Measurements from ENCODE around the gene RHOJ. TPM values are rescaled to one million over a fixed set of nuclear protein-coding genes. Genes with fewer than 3 reads are reported as not detected.

The RHOJ gene
- total and polyA plus RNA-seq, 2 donors (not counting 3 experiments of a cell fraction or from before 2014, with no cell fraction given): 191 to 486 TPM

DNA sequence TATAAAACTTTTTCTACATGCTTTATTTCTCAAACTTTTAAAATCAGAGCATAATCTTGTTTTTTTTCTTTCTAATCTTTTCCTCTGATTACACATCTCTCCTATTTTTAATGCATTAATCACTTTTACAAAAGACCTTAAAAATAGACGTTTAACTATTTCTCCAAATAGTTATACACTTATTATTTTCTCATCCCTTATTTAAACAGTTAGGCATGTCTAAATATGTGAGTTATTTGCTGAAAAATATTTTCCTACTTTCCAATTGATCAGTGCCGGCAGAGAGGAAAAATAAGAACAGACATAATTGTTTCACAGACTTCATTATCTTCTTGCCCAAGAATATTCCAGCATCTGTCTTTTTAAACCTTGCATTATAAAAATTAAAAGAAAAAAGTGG is 28.7 kb upstream of the RHOJ start:
- Histone ChIP-seq H3K4me3 (replicated peaks in 1 of 3; ENCODE audit: insufficient read depth in 1 of 3, low read depth in 1 of 3, low read length in 3 of 3) (no peak overlapping the region), H4K20me1 (replicated peaks; ENCODE audit: control insufficient read depth, extremely low read depth, insufficient read depth, low read length) (no peaks in the 10 kb centered on the region), H3K36me3 (ENCODE audit: control insufficient read depth in 2 of 2, extremely low read depth in 1 of 2, insufficient read depth in 2 of 2, low read length in 2 of 2) (no peaks in the 10 kb centered on the region), H3K27me3 (ENCODE audit: control insufficient read depth in 2 of 2, insufficient read depth in 2 of 2, low read length in 2 of 2) (no peaks in the 10 kb centered on the region), H3K9me1 (replicated peaks; ENCODE audit: control insufficient read depth, extremely low read depth, insufficient read depth, low read length) (no peaks in the 10 kb centered on the region), H3K4me1 (ENCODE audit: control insufficient read depth, extremely low read depth, insufficient read depth, low read length) (peaks cover 29% of the 10 kb centered on the region), H3K79me2 (ENCODE audit: control insufficient read depth, insufficient read depth, low read length) (no peaks in the 10 kb centered on the region), H3K9ac (replicated peaks; ENCODE audit: extremely low read depth, insufficient read depth, low read length) (peak overlapping the region; percentile 63), H3K27ac (ENCODE audit: insufficient read depth, low read depth, low read length) (peak overlapping the region; percentile 72), H2AFZ (ENCODE audit: low read depth, low read length) (no peak overlapping the region), H3K4me2 (ENCODE audit: insufficient read depth, low read length) (peak overlapping the region; percentile 72), H3K9me3 (replicated peaks; ENCODE audit: control insufficient read depth, insufficient read depth, low read length) (no peaks in the 10 kb centered on the region)
- dilution Hi-C loops (cut with MboI; ENCODE audit: extremely low pct_ligation_motif_present, low sequenced_read_pairs): no loop called here
- intact Hi-C loops (cut with micrococcal nuclease): loop anchor here (1.0 to 2.0 kb wide), 2 partner anchors 39 to 1013 kb away; no protein-coding TSS in a partner anchor
- DNase-seq (ENCODE audit: low read depth, low spot score) (no peak), FAIRE-seq (no peak)
- no peak for TF ChIP-seq JUN (IDR thresholded peaks at IDR 0.05; ENCODE audit: borderline replicate concordance, insufficient read depth, insufficient read length, low read depth)
- no peak for TF ChIP-seq FOS (IDR thresholded peaks at IDR 0.05; ENCODE audit: borderline replicate concordance, insufficient read depth, low read length)
- TF ChIP-seq, protein P1, sequence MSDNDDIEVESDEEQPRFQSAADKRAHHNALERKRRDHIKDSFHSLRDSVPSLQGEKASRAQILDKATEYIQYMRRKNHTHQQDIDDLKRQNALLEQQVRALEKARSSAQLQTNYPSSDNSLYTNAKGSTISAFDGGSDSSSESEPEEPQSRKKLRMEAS (IDR thresholded peaks at IDR 0.05; ENCODE audit: insufficient read depth, insufficient read length): no peak
- no peak for TF ChIP-seq POLR2A (IDR thresholded peaks at IDR 0.05; ENCODE audit: low read depth, low read length)
- TF ChIP-seq EZH2 (IDR thresholded peaks at IDR 0.05; ENCODE audit: borderline replicate concordance, low read depth, low read length, severe bottlenecking): no peak
- BruUV-seq (replicated peaks): no TSS peak
- ChIA-PET CTCF (interaction anchor here (1.0 to 4.8 kb wide), 15 partner anchors 8 to 134 kb away, joined by 3 to 70 read pairs (median 12); partner anchors contain the start of gene RHOJ), POLR2A (interaction anchor here (1.3 to 1.7 kb wide), 3 partner anchors 29 to 39 kb away, joined by 5 to 14 read pairs (median 7); partner anchors contain the start of gene RHOJ)

DNA sequence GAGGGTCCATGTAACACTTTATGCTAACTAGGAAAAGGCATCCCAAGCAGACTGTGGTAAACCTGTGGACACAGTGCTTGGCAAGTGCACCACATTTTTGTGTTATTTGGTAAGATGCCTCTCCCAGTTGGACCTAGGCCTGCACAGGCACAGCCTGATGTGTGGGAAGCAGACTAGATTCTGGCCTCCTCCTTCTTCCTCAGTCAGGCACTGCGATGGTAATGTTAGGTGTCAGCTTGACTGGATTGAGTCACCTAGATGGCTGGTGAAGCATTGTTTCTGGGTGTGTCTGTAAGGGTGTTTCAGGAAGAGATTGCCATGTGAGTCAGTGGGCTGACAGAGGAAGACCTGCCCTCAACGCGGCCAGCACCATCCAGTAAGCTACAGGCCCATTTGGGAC is 25.3 kb upstream of the RHOJ start:
- POLR2A ChIA-PET: interaction anchor here (1.0 kb wide), 1 partner anchor 25 kb away, joined by 4 read pairs; the partner anchor contains the start of gene RHOJ

More for the DNA sequence above, 25.3 kb upstream of the RHOJ start:
- Histone ChIP-seq H3K9me3 (replicated peaks; ENCODE audit: control insufficient read depth, insufficient read depth, low read length) (no peaks in the 10 kb centered on the region), H3K79me2 (ENCODE audit: control insufficient read depth, insufficient read depth, low read length) (no peaks in the 10 kb centered on the region), H2AFZ (ENCODE audit: low read depth, low read length) (peak overlapping the region; percentile 47), H3K4me3 (replicated peaks in 1 of 3; ENCODE audit: insufficient read depth in 1 of 3, low read depth in 1 of 3, low read length in 3 of 3) (no peak overlapping the region), H3K9me1 (replicated peaks; ENCODE audit: control insufficient read depth, extremely low read depth, insufficient read depth, low read length) (no peaks in the 10 kb centered on the region), H3K4me2 (ENCODE audit: insufficient read depth, low read length) (no peak overlapping the region), H3K27ac (ENCODE audit: insufficient read depth, low read depth, low read length) (peak overlapping the region; percentile 50), H3K9ac (replicated peaks; ENCODE audit: extremely low read depth, insufficient read depth, low read length) (no peak overlapping the region), H3K4me1 (ENCODE audit: control insufficient read depth, extremely low read depth, insufficient read depth, low read length) (peaks cover 44% of the 10 kb centered on the region), H3K36me3 (ENCODE audit: control insufficient read depth in 2 of 2, extremely low read depth in 1 of 2, insufficient read depth in 2 of 2, low read length in 2 of 2) (no peaks in the 10 kb centered on the region), H3K27me3 (ENCODE audit: control insufficient read depth in 2 of 2, insufficient read depth in 2 of 2, low read length in 2 of 2) (no peaks in the 10 kb centered on the region), H4K20me1 (replicated peaks; ENCODE audit: control insufficient read depth, extremely low read depth, insufficient read depth, low read length) (no peaks in the 10 kb centered on the region)
- peak; percentile 45 for TF ChIP-seq JUN (IDR thresholded peaks at IDR 0.05; ENCODE audit: borderline replicate concordance, insufficient read depth, insufficient read length, low read depth)
- no peak for TF ChIP-seq MYC (IDR thresholded peaks at IDR 0.05; ENCODE audit: low read depth, low read length)
- TF ChIP-seq, protein P2, sequence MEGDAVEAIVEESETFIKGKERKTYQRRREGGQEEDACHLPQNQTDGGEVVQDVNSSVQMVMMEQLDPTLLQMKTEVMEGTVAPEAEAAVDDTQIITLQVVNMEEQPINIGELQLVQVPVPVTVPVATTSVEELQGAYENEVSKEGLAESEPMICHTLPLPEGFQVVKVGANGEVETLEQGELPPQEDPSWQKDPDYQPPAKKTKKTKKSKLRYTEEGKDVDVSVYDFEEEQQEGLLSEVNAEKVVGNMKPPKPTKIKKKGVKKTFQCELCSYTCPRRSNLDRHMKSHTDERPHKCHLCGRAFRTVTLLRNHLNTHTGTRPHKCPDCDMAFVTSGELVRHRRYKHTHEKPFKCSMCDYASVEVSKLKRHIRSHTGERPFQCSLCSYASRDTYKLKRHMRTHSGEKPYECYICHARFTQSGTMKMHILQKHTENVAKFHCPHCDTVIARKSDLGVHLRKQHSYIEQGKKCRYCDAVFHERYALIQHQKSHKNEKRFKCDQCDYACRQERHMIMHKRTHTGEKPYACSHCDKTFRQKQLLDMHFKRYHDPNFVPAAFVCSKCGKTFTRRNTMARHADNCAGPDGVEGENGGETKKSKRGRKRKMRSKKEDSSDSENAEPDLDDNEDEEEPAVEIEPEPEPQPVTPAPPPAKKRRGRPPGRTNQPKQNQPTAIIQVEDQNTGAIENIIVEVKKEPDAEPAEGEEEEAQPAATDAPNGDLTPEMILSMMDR (IDR thresholded peaks at IDR 0.05; ENCODE audit: extremely low read depth in 1 of 2, insufficient read depth in 1 of 2, low read depth in 1 of 2, low read length in 2 of 2): no peak
- TF ChIP-seq FOS (IDR thresholded peaks at IDR 0.05; ENCODE audit: borderline replicate concordance, insufficient read depth, low read length): peak; percentile 77
- TF ChIP-seq POLR2AphosphoS5 (IDR thresholded peaks at IDR 0.05; ENCODE audit: insufficient read depth, low read depth, low read length): peak; percentile 45
- BruUV-seq (replicated peaks): no TSS peak
- dilution Hi-C loops (cut with MboI; ENCODE audit: extremely low pct_ligation_motif_present, low sequenced_read_pairs) (no loop called here), intact Hi-C loops (cut with micrococcal nuclease) (loop anchor here (1.0 kb wide), 1 partner anchor 25 kb away; the partner anchor contains the start of gene RHOJ)
- DNase-seq (ENCODE audit: low read depth, low spot score) (peak; percentile 69), FAIRE-seq (peak; percentile 55)
- CTCF ChIA-PET: interaction anchor here (0.6 to 3.2 kb wide), 4 partner anchors 13 to 97 kb away, joined by 3 to 12 read pairs (median 4); partner anchors contain the start of gene RHOJ

Measured in endothelial cell of umbilical vein (primary cell).